HepG2 (cell line): ENCODE results near the gene CFAP100. TPM values are rescaled to one million over a fixed set of nuclear protein-coding genes. Genes with fewer than 3 reads are reported as not detected.

Experiments
- ATAC-seq: fragments of 200-7000 bp; cut with Tn5 transposase; 3 replicates; pipeline ENCODE4 v1.9.1; 2020; ENCODE audit warnings: mild to moderate bottlenecking, moderate library complexity
- BruUV-seq: library from RNA; stranded (reverse); fragments of 400-500 nt; replicated peaks from 2 replicates; lab custom pipeline; 2021; lab: Mats Ljungman, UMichigan
- CTCF ChIA-PET: fragments of 300-600 bp; formaldehyde crosslinking; extraction: SDS; loops from one replicate; lab custom pipeline; 2021; ENCODE audit warnings: low total read pairs, inconsistent platforms, low intra/inter-chr PET ratio; lab: Yijun Ruan, JAX
- POLR2A ChIA-PET: fragments of 350-600 bp; sonication (Branson Sonifier 250); formaldehyde crosslinking; loops from one replicate; lab custom pipeline; 2020; ENCODE audit warnings: antibody characterized with exemption, inconsistent platforms; lab: Yijun Ruan, JAX
- DNase-seq: peaks from one replicate; pipeline ENCODE4 v3.0.0-alpha.2; 2015; ENCODE audit warnings: low spot score
- FAIRE-seq: peaks from 3 replicates; lab custom pipeline; 2011; peaks lifted over from hg19 to GRCh38; lab: Jason Lieb, UNC
- H2AFZ ChIP-seq: one replicate; pipeline ENCODE4 v1.6.1; 2011; ENCODE audit warnings: low read length, inconsistent platforms
- H3K27ac ChIP-seq: fragments of 300-600 bp; 3 replicates; pipeline ENCODE4 v1.8.0; 2011; ENCODE audit warnings: mixed run types, mild to moderate bottlenecking, mixed read lengths, low read length, inconsistent platforms; ENCODE audit not compliant: insufficient read depth; ENCODE audit errors: extremely low read length
- H3K27me3 ChIP-seq, 2 experiments: fragments of 200-600 bp in 1 of 2; 2 replicates in 1 of 2; 3 replicates in 1 of 2; pipeline versions ENCODE4 v1.6.0 to v1.8.0; 2011; ENCODE audit warnings: low read length in 2 of 2, mild to moderate bottlenecking in 2 of 2, moderate library complexity in 2 of 2, inconsistent platforms in 1 of 2; ENCODE audit not compliant: insufficient read depth in 2 of 2, control insufficient read depth in 1 of 2
- H3K36me3 ChIP-seq, 2 experiments: fragments of 200-600 bp in 1 of 2; replicated peaks in 1 of 2; 2 replicates in 1 of 2; 3 replicates in 1 of 2; pipeline versions ENCODE4 v1.5.1 to v1.8.0; 2011; ENCODE audit warnings: low read length in 2 of 2, inconsistent platforms in 1 of 2; ENCODE audit not compliant: insufficient read depth in 2 of 2, control insufficient read depth in 1 of 2
- H3K4me1 ChIP-seq: 2 replicates; pipeline ENCODE4 v1.5.1; 2012; ENCODE audit warnings: low read length, inconsistent platforms; ENCODE audit not compliant: insufficient read depth
- H3K4me2 ChIP-seq: 2 replicates; pipeline ENCODE4 v1.6.0; 2011; ENCODE audit warnings: low read depth, low read length, inconsistent platforms
- H3K4me3 ChIP-seq, 3 experiments: fragments of 200-600 bp in 1 of 3; sonication (generic), shearing (Covaris generic) in 1 of 3; replicated peaks in 1 of 3; 2 replicates each; pipeline ENCODE4 v1.5.1; 2011 to 2016; ENCODE audit warnings: low read length in 3 of 3, inconsistent platforms in 2 of 3, low read depth in 2 of 3, mild to moderate bottlenecking in 2 of 3, control low read depth in 1 of 3, mixed read lengths in 1 of 3; ENCODE audit not compliant: insufficient read depth in 1 of 3
- H3K79me2 ChIP-seq: one replicate; pipeline ENCODE4 v1.6.1; 2011; ENCODE audit warnings: low read length, inconsistent platforms; ENCODE audit not compliant: insufficient read depth
- H3K9ac ChIP-seq: 2 replicates; pipeline ENCODE4 v1.6.0; 2011; ENCODE audit warnings: mild to moderate bottlenecking, low read depth, low read length, inconsistent platforms; ENCODE audit not compliant: insufficient read depth
- H3K9me3 ChIP-seq: 2 replicates; pipeline ENCODE4 v1.5.1; 2012; ENCODE audit warnings: mild to moderate bottlenecking, low read length
- H4K20me1 ChIP-seq: 2 replicates; pipeline ENCODE4 v1.6.0; 2011; ENCODE audit warnings: inconsistent platforms, mild to moderate bottlenecking, low read length, moderate library complexity; ENCODE audit not compliant: insufficient read depth
- CTCF ChIP-seq: sonication (generic); formaldehyde crosslinking; IDR thresholded peaks from 2 replicates; pipeline ENCODE4 v1.5.0; 2020; ENCODE audit warnings: mild to moderate bottlenecking, missing genetic modification reagents, moderate library complexity
- EZH2 ChIP-seq: conservative IDR thresholded peaks from 2 replicates; pipeline ENCODE4 v1.6.1; 2012; ENCODE audit warnings: mild to moderate bottlenecking, low read depth, low read length, moderate library complexity
- HCFC1 ChIP-seq: fragments of 150-350 bp; IDR thresholded peaks from 2 replicates; pipeline ENCODE4 v1.6.1; 2014; ENCODE audit warnings: low read depth, low read length
- SOX5 ChIP-seq: IDR thresholded peaks from 2 replicates; pipeline ENCODE4 v1.6.1; 2016; ENCODE audit warnings: borderline replicate concordance
- YY1 ChIP-seq: IDR thresholded peaks from 2 replicates; pipeline ENCODE4 v1.6.1; 2011; ENCODE audit warnings: low read length, low read depth, moderate library complexity, mild to moderate bottlenecking; ENCODE audit not compliant: insufficient read depth, insufficient replicate concordance
- ZNF329 ChIP-seq: sonication (generic); formaldehyde crosslinking; IDR thresholded peaks from 2 replicates; pipeline ENCODE4 v1.9.0; 2021; ENCODE audit warnings: low read depth, mild to moderate bottlenecking, missing genetic modification reagents
- whole genome bisulfite sequencing: methylation state at CpG from one replicate; pipeline ENCODE4 v1.1.6; 2017; ENCODE audit warnings: low lambda C conversion rate; 5-methylcytosine and 5-hydroxymethylcytosine counted together
- in situ Hi-C: cut with HindIII; loops from 2 replicates; pipeline ENCODE4 v1.10.0; 2017; ENCODE audit warnings: low pct_unique_long_range_greater_than_20kb; ENCODE audit not compliant: extremely low pct_ligation_motif_present
- intact Hi-C: fragments of 100-400 bp; cut with micrococcal nuclease; formaldehyde crosslinking; loops from one replicate; pipeline ENCODE4 v1.10.0; 2022; ENCODE audit not compliant: unreplicated experiment
- polyA plus RNA-seq, 8 experiments: library from polyadenylated mRNA; depleted of rRNA in 3 of 8; stranded (reverse) in 7 of 8; unstranded in 1 of 8; fragments of >200 nt; fragmentation: Illumina TruSeq in 4 of 8; extraction: Trizol in 4 of 8; gene quantifications; 2 replicates each; pipeline versions ENCODE4 v1.2.1 to v1.2.3, GENCODE V29; 2011 to 2016; ENCODE audit warnings: low read depth in 4 of 8, missing spikeins in 1 of 8, mixed read lengths in 1 of 8; ENCODE audit not compliant: insufficient read depth in 1 of 8
- total RNA-seq, 5 experiments: library from RNA; depleted of rRNA; stranded (reverse); fragments of >200 nt; fragmentation: Illumina TruSeq; extraction: Trizol; gene quantifications; 2 replicates each; pipeline ENCODE4 v1.2.3, GENCODE V29; 2016; ENCODE audit warnings: low read depth in 1 of 5

CFAP100 gene
- total and polyA plus RNA-seq, 2 of the 13 experiments (the other 11 are each of a cell fraction or from before 2014, with no cell fraction given), result 0.32 TPM; not detected in 1

DNA sequence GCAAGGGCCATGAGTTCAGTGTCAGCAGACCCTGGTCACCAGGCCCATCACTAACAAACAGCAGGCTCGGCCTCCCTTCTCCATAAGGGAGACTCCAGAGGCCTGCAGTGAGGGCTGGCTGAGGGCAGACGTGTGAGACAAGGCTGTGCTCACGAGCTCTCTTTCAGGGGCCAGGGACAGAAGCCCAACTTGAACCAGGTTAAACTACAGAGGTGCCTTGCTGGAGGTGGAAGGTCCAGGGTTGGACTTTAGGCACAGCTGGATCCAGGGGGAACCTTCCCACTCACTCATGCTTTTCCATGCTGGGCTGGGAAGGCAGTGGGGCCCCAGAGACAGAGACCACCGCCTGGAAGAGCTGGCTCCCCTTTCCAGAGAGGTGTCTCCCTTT is 19.0 kb downstream of the CFAP100 start:
- ATAC-seq (peak; percentile 15; the same call in 1 of the 3 replicates), DNase-seq (no peak), FAIRE-seq (no peak)
- no peak overlapping the region for H3K27ac ChIP-seq
- 0% methylated on average over 2 of the region's 4 CpGs for WGBS
- H3K4me3 ChIP-seq, result no peak overlapping the region
- H3K9ac ChIP-seq, result no peak overlapping the region
- POLR2A ChIA-PET, result no interaction called here
- H2AFZ ChIP-seq, result no peak overlapping the region
- H3K36me3 ChIP-seq, result no peaks in the 10 kb centered on the region
- CTCF ChIA-PET, result no interaction called here
- no peaks in the 10 kb centered on the region for H4K20me1 ChIP-seq
- in situ Hi-C loops (no loop called here), intact Hi-C loops (no loop called here)
- H3K4me2 ChIP-seq, result no peak overlapping the region
- no TSS peak for BruUV-seq
- H3K79me2 ChIP-seq, result no peaks in the 10 kb centered on the region
- H3K9me3 ChIP-seq, result no peaks in the 10 kb centered on the region
- H3K27me3 ChIP-seq, result peaks cover 1 to 17% of the 10 kb centered on the region in 2 experiments; a peak in 4 of 5 replicates
- TF ChIP-seq EZH2, result no peak
- TF ChIP-seq YY1, result no peak
- peak; percentile 93 for TF ChIP-seq ZNF329 (CRISPR knock-in tag)
- TF ChIP-seq HCFC1, result no peak
- H3K4me1 ChIP-seq, result peaks cover 14% of the 10 kb centered on the region

DNA sequence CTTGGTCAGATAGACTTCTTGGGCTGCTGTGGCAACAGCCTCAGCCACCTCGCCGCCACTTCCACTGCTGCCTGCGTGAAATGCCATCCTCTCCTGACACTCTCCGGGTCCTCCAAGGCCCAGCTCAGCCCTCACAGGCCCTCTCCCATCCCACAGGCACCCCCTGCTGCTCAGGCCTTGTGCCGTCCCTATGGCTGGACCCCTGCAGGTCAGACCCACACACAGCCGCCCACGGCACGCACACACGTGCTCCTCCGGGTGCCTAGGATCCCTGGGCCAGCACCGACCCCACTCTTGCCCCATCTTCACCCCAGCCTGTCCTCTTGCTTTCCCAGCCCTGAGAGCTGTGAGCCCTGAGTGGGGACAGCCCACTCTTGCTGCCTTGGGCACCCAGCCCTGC is 19.7 kb downstream of the CFAP100 start:
- intact Hi-C loops, result no loop called here
- POLR2A ChIA-PET, result no interaction called here
- WGBS, result 66% methylated on average over 11 of the region's 11 CpGs

More for the DNA sequence above, 19.7 kb downstream of the CFAP100 start:
- CTCF ChIA-PET, result no interaction called here
- peak; percentile 39 for ATAC-seq
- TF ChIP-seq CTCF (0 out of 2 replicates have a peak, but pooled peaks have one; percentile 2), SOX5 (no peak)
- FAIRE-seq, result no peak
- in situ Hi-C loops, result no loop called here
- no peak overlapping the region for H3K4me3 ChIP-seq
- H3K79me2 ChIP-seq, result no peaks in the 10 kb centered on the region
- H3K36me3 ChIP-seq, result no peaks in the 10 kb centered on the region
- H4K20me1 ChIP-seq, result no peaks in the 10 kb centered on the region
- H3K27me3 ChIP-seq, result peaks cover 1 to 16% of the 10 kb centered on the region in 2 experiments; a peak in 4 of 5 replicates
- H3K9me3 ChIP-seq, result no peaks in the 10 kb centered on the region
- H2AFZ ChIP-seq, result no peak overlapping the region
- no peak overlapping the region for H3K4me2 ChIP-seq
- no peak overlapping the region for H3K9ac ChIP-seq
- BruUV-seq, result no TSS peak
- H3K4me1 ChIP-seq, result peaks cover 18% of the 10 kb centered on the region
- no peak for DNase-seq
- no peak overlapping the region for H3K27ac ChIP-seq
